Measurements from ENCODE around the gene GRAMD4. TPM values are rescaled to one million over a fixed set of nuclear protein-coding genes. Genes with fewer than 3 reads are reported as not detected.

GRAMD4 gene
- total RNA-seq, 1 experiment from 2014 or later, result 19.8 TPM

- no peak overlapping the region for H3K4ac ChIP-seq (ENCODE audit: low read depth, low read length)
- H3K79me1 ChIP-seq (ENCODE audit: insufficient read depth, low read depth, low read length, poor library complexity, severe bottlenecking), result no peaks in the 10 kb centered on the region
- H3T11ph ChIP-seq (ENCODE audit: low read length), result no peak overlapping the region
- no peaks in the 10 kb centered on the region for H3K4me1 ChIP-seq (ENCODE audit: insufficient read depth, low read length)
- H2BK12ac ChIP-seq (ENCODE audit: insufficient read length, low read depth, low read length), result no peak overlapping the region
- DNase-seq, result no peak
- H3K18ac ChIP-seq (ENCODE audit: insufficient read length, low read depth, low read length), result no peak overlapping the region
- H3K14ac ChIP-seq (ENCODE audit: insufficient read depth, low read length), result no peak overlapping the region
- Mint-ChIP-seq H3K4me1 (peaks cover 17% of the 10 kb centered on the region in 2 experiments), H3K4me3 (no peak overlapping the region), H3K36me3 (ENCODE audit: insufficient read depth in 1 of 3, low read depth in 3 of 3) (peaks cover 0 to 5% (median 0%) of the 10 kb centered on the region in 3 experiments; a peak in 3 of 7 replicates), H3K27me3 (ENCODE audit: low read depth) (peaks cover 24% of the 10 kb centered on the region), H3K9me3 (peaks cover 15 to 18% of the 10 kb centered on the region in 2 experiments), H3K27ac (no peak overlapping the region)
- no peaks in the 10 kb centered on the region for H3K9me3 ChIP-seq (ENCODE audit: control insufficient read depth, low read depth, low read length)
- H2BK15ac ChIP-seq (ENCODE audit: low read depth, low read length), result no peak overlapping the region
- H2BK5ac ChIP-seq (ENCODE audit: insufficient read length, low read length), result no peak overlapping the region
- H4K91ac ChIP-seq (ENCODE audit: insufficient read length, low read depth, low read length), result no peak overlapping the region
- H3K27ac ChIP-seq (ENCODE audit: insufficient read length, low read depth, low read length), result no peak overlapping the region
- no peak overlapping the region for H4K5ac ChIP-seq (ENCODE audit: insufficient read length, low read depth, low read length)
- TF ChIP-seq CTCF (conservative IDR thresholded peaks at IDR 0.05), result no peak
- no peak overlapping the region for H2AFZ ChIP-seq (ENCODE audit: low read length)
- H2BK120ac ChIP-seq (ENCODE audit: low read depth, low read length, poor library complexity, severe bottlenecking), result no peak overlapping the region
- no peak overlapping the region for H3K23ac ChIP-seq (ENCODE audit: insufficient read length, low read depth, low read length)
- H3K79me2 ChIP-seq (ENCODE audit: insufficient read depth, low read length), result no peaks in the 10 kb centered on the region
- WGBS (ENCODE audit: extremely low coverage, insufficient read length, low lambda C conversion rate), result no CpG with 5 or more reads among the region's 7 CpGs
- no peak overlapping the region for H2BK20ac ChIP-seq (ENCODE audit: low read depth, low read length, poor library complexity, severe bottlenecking)
- no peak overlapping the region for H4K8ac ChIP-seq (replicated peaks; ENCODE audit: insufficient read length, low read depth, low read length)
- H3K9ac ChIP-seq (ENCODE audit: extremely low read depth, insufficient read length, low read length), result no peak overlapping the region
- no peaks in the 10 kb centered on the region; the same call in 1 of the 2 replicates for H3K27me3 ChIP-seq (ENCODE audit: insufficient read depth, low read length)
- H3K23me2 ChIP-seq (ENCODE audit: insufficient read length, low read depth, low read length, poor library complexity, severe bottlenecking), result peaks cover 3% of the 10 kb centered on the region
- no peaks in the 10 kb centered on the region for H4K20me1 ChIP-seq (ENCODE audit: control insufficient read depth, insufficient read depth, insufficient read length)
- no peak overlapping the region for H3K4me2 ChIP-seq (ENCODE audit: insufficient read depth, insufficient read length, low read length)
- no peak overlapping the region for H3K56ac ChIP-seq (ENCODE audit: insufficient read length, low read depth, low read length)
- H2AK5ac ChIP-seq (ENCODE audit: insufficient read length, low read length), result no peak overlapping the region
Observed at GRCh38 chr22:46571642-46572250, 48.4 kb upstream of the GRAMD4 start.

Data from H9 (cell line).